GM12892 (cell line): ENCODE data around the gene LRMDA.

Source experiments
- DNase-seq: peaks from one replicate; pipeline ENCODE4 v3.0.0; 2011; ENCODE audit not compliant: insufficient read length
- FAIRE-seq: peaks from 2 replicates; lab custom pipeline; 2011; peaks lifted over from hg19 to GRCh38; lab: Jason Lieb, UNC
- POLR2A ChIP-seq: IDR thresholded peaks from 2 replicates; pipeline ENCODE4 v1.6.1; 2011; ENCODE audit warnings: low read depth, low read length, control low read depth
- POLR2AphosphoS5 ChIP-seq: IDR thresholded peaks from 2 replicates; pipeline ENCODE4 v1.6.1; 2011; ENCODE audit warnings: low read depth, low read length, control low read depth
- TAF1 ChIP-seq: IDR thresholded peaks from 2 replicates; pipeline ENCODE4 v1.6.1; 2011; ENCODE audit warnings: low read depth, mild to moderate bottlenecking, control low read depth, low read length, borderline replicate concordance

LRMDA gene

GRCh38 chr10:75654171-75654771, 222.8 kb downstream of the LRMDA start:
- no peak for FAIRE-seq
- TF ChIP-seq POLR2A (no peak), POLR2AphosphoS5 (no peak), TAF1 (no peak)

GRCh38 chr10:75654772-75655171, 223.3 kb downstream of the LRMDA start:
- DNase-seq (no peak), FAIRE-seq (no peak)
- TF ChIP-seq TAF1, result no peak
- no peak for TF ChIP-seq POLR2A
- no peak for TF ChIP-seq POLR2AphosphoS5

More at GRCh38 chr10:75654171-75654771, 222.8 kb downstream of the LRMDA start:
- no peak for DNase-seq

DNA sequence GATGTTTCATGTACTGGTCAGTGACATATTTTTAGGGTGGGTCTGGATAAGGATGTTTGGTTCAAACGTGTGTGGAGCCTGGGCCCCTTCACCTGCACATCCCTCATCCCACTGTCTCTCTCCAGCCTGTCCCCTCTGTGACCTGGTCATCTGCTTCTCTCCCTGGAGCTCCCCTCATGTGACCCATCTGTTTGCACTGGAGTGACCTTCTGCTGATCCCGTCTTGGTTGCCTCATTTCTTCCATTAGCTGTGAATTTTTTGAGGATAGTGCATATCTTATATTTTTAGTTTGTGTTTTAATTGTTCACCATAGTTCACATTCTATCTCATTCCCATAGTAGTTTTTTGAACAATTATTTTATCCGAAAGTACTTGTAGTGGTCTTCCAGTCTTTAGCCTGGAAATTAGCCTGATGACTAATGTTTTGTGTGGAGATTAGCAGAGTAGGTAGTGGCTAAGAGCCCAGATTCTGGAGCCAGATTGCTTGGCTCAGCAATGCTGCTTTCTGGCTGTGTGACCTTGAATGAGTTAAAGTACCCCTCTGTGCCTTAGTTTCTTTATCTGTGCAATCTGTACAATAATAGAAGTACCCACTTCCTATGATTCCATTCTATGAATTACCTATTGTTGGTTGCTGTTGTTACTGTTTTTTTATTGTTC, 224.5 kb downstream of the LRMDA start:
- TF ChIP-seq TAF1 (no peak), POLR2AphosphoS5 (no peak)
- FAIRE-seq (no peak), DNase-seq (no peak)

- FAIRE-seq (no peak), DNase-seq (no peak)
- TF ChIP-seq TAF1, result no peak
- no peak for TF ChIP-seq POLR2A
- no peak for TF ChIP-seq POLR2AphosphoS5
Measured at GRCh38 chr10:75657351-75657750, 225.9 kb downstream of the LRMDA start.

DNA sequence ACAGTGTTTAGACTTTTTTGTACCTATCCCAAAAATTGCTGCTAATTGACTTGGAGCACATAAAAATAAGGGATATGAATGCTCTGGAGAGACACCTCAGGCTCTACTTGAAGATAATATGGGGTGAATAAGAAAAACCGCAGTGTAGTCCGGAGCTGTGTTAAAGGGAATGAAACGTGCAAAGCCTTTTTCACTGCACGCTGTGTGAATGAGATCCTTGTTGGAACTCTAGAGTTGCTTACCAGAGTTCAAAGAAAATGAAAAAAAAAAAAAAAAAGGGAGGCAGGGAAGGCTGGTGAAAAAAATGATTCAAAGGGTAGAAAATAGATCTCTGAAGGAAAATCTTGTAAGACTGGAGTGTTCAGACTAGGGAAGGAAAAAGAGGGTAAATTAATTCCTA, 226.6 kb downstream of the LRMDA start:
- no peak for DNase-seq
- no peak for TF ChIP-seq POLR2AphosphoS5
- TF ChIP-seq TAF1, result no peak
- TF ChIP-seq POLR2A, result no peak
- no peak for FAIRE-seq

GRCh38 chr10:75658496-75658895, 227.1 kb downstream of the LRMDA start:
- FAIRE-seq (no peak), DNase-seq (no peak)
- TF ChIP-seq POLR2A (no peak), POLR2AphosphoS5 (no peak), TAF1 (no peak)

GRCh38 chr10:75658915-75659314, 227.5 kb downstream of the LRMDA start:
- TF ChIP-seq TAF1 (no peak), POLR2A (no peak), POLR2AphosphoS5 (no peak)
- DNase-seq, result no peak
- no peak for FAIRE-seq

GRCh38 chr10:75660823-75661222, 229.4 kb downstream of the LRMDA start:
- no peak for FAIRE-seq
- TF ChIP-seq POLR2AphosphoS5, result no peak
- TF ChIP-seq POLR2A, result no peak
- TF ChIP-seq TAF1, result no peak

DNA sequence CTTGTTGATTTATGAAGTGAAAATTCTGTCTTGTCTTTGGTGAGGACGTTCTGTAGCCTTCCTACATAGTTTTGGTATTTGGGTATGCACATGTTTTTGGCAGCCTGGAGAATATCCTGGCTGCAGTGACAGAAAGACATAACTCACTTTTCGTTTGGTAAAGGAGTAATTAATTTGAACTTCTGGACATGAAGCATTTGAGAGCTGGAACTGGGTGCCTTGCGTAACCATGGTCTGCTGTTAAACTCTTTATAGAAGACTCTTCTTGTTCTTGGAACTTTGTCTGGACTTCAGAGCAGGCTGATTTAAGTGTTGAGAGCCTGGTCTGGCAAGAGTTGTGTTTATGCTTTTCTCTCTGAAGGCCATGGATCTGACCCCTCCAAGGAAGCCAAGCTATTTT, 231.3 kb downstream of the LRMDA start:
- FAIRE-seq, result no peak
- DNase-seq, result no peak
- TF ChIP-seq TAF1 (no peak), POLR2AphosphoS5 (no peak), POLR2A (no peak)

More at GRCh38 chr10:75660823-75661222, 229.4 kb downstream of the LRMDA start:
- DNase-seq, result no peak

- DNase-seq (no peak), FAIRE-seq (no peak)
- TF ChIP-seq POLR2A, result no peak
Measured at GRCh38 chr10:75663947-75664664, 232.7 kb downstream of the LRMDA start.

GRCh38 chr10:75664968-75665367, 233.5 kb downstream of the LRMDA start:
- FAIRE-seq, result no peak
- DNase-seq, result no peak
- TF ChIP-seq POLR2AphosphoS5 (no peak), TAF1 (no peak), POLR2A (no peak)

DNA sequence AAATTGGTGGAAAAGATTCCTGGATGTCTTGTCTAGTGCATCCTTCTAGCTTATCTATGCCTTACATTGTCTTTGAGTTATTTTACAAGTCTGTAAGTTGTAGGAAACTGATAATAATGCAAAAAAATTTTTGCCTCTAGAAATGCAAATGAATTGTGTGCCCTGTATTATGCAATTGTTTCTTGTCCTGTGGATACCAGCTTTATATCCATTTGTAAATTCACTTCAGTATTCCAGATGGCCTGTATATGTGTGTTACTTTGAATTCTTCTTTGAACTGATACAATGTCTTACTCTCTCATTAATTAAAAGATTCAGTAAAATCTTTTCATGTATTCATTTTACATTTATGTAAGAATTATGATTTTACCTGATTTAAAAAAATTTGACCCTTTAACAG, 234.3 kb downstream of the LRMDA start:
- no peak for TF ChIP-seq POLR2AphosphoS5
- no peak for TF ChIP-seq POLR2A
- no peak for TF ChIP-seq TAF1
- no peak for DNase-seq
- FAIRE-seq, result no peak
